ENCODE measurements around the gene GREM1. TPM values are rescaled to one million over a fixed set of nuclear protein-coding genes. Genes with fewer than 3 reads are reported as not detected.

The GREM1 gene
- total RNA-seq, 1 experiment from 2014 or later, result 0.66 TPM

GRCh38 chr15:32683906-32684584 is 33.8 kb upstream of the GREM1 start (continued):
- no peak for TF ChIP-seq YY1 (IDR thresholded peaks at IDR 0.05; ENCODE audit: extremely low read depth, insufficient replicate concordance, low read depth, low read length)
- TF ChIP-seq TCF7L2 (IDR thresholded peaks at IDR 0.05; ENCODE audit: borderline replicate concordance, extremely low read depth, insufficient read depth, insufficient read length), result no peak
- no peak for TF ChIP-seq SRF (IDR thresholded peaks at IDR 0.05; ENCODE audit: low read depth)

DNA sequence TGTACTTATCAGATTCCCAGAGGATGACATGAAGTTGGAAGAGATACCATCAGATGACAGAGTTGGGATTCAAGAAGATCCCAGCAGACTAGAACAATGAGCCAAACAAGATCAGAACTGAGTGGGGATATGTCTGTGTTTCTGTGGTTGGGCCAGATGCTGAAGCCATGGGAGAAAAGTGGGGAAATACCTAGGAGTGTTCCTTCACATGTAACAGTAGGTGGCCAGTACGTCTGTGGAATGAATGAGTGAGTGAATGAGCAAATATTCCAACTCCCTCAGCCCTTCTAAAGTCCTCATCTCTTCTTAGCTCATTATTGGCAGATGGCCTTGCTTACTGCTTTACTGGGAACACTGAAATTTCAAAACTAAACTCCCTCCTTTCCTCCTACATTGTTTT is 32.2 kb upstream of the GREM1 start:
- no peak overlapping the region for H3K4me3 ChIP-seq (replicated peaks in 1 of 2; ENCODE audit: low read depth in 1 of 2, low read length in 2 of 2)
- CTCF ChIA-PET, result no interaction called here
- no peak overlapping the region for H3K4me2 ChIP-seq (ENCODE audit: low read length)

More for the DNA sequence above, 32.2 kb upstream of the GREM1 start:
- RAD21 ChIA-PET (ENCODE audit: low non-redundant PET in 1 of 2, low total read pairs in 2 of 2, uncharacterized antibody in 2 of 2, unreplicated experiment in 2 of 2), result no interaction called here
- POLR2A ChIA-PET, result no interaction called here
- Histone ChIP-seq H3K79me2 (ENCODE audit: insufficient read depth, low read length) (no peaks in the 10 kb centered on the region), H3K9ac (ENCODE audit: low read length) (no peak overlapping the region), H3K4me1 (ENCODE audit: control insufficient read depth in 1 of 2, insufficient read depth in 2 of 2, low read length in 2 of 2) (no peaks in the 10 kb centered on the region), H2AFZ (ENCODE audit: low read depth, low read length, poor library complexity, severe bottlenecking) (no peak overlapping the region), H3K9me3 (ENCODE audit: control insufficient read depth in 1 of 2, insufficient read depth in 1 of 2, low read depth in 1 of 2, low read length in 2 of 2) (no peaks in the 10 kb centered on the region), H4K20me1 (ENCODE audit: insufficient read depth) (no peaks in the 10 kb centered on the region), H3K27me3 (ENCODE audit: insufficient read depth, low read length) (no peaks in the 10 kb centered on the region), H3K27ac (ENCODE audit: low read depth, low read length) (no peak overlapping the region), H3K9me2 (ENCODE audit: insufficient read depth) (no peaks in the 10 kb centered on the region), H3K36me3 (ENCODE audit: control insufficient read depth in 1 of 2, insufficient read depth in 2 of 2, low read length in 2 of 2) (no peaks in the 10 kb centered on the region)
- no peak for DNase-seq (ENCODE audit: low read depth, low spot score)
- TF ChIP-seq FOSL1 (IDR thresholded peaks at IDR 0.05; ENCODE audit: low read depth), result no peak
- no peak for TF ChIP-seq TCF7L2 (IDR thresholded peaks at IDR 0.05; ENCODE audit: borderline replicate concordance, extremely low read depth, insufficient read depth, insufficient read length)
- TF ChIP-seq, protein P1, sequence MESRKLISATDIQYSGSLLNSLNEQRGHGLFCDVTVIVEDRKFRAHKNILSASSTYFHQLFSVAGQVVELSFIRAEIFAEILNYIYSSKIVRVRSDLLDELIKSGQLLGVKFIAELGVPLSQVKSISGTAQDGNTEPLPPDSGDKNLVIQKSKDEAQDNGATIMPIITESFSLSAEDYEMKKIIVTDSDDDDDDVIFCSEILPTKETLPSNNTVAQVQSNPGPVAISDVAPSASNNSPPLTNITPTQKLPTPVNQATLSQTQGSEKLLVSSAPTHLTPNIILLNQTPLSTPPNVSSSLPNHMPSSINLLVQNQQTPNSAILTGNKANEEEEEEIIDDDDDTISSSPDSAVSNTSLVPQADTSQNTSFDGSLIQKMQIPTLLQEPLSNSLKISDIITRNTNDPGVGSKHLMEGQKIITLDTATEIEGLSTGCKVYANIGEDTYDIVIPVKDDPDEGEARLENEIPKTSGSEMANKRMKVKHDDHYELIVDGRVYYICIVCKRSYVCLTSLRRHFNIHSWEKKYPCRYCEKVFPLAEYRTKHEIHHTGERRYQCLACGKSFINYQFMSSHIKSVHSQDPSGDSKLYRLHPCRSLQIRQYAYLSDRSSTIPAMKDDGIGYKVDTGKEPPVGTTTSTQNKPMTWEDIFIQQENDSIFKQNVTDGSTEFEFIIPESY (IDR thresholded peaks at IDR 0.05; ENCODE audit: extremely low read depth, insufficient replicate concordance, low read length), result no peak
- no peak for TF ChIP-seq EGR1 (IDR thresholded peaks at IDR 0.05; ENCODE audit: low read depth)
- TF ChIP-seq POLR2A (IDR thresholded peaks at IDR 0.05; ENCODE audit: borderline replicate concordance, extremely low read depth, insufficient read depth, insufficient read length), result no peak
- TF ChIP-seq, protein P2, sequence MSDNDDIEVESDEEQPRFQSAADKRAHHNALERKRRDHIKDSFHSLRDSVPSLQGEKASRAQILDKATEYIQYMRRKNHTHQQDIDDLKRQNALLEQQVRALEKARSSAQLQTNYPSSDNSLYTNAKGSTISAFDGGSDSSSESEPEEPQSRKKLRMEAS (IDR thresholded peaks at IDR 0.05), result no peak
- TF ChIP-seq CEBPB (IDR thresholded peaks at IDR 0.05; ENCODE audit: low read depth), result no peak
- TF ChIP-seq, protein P3, sequence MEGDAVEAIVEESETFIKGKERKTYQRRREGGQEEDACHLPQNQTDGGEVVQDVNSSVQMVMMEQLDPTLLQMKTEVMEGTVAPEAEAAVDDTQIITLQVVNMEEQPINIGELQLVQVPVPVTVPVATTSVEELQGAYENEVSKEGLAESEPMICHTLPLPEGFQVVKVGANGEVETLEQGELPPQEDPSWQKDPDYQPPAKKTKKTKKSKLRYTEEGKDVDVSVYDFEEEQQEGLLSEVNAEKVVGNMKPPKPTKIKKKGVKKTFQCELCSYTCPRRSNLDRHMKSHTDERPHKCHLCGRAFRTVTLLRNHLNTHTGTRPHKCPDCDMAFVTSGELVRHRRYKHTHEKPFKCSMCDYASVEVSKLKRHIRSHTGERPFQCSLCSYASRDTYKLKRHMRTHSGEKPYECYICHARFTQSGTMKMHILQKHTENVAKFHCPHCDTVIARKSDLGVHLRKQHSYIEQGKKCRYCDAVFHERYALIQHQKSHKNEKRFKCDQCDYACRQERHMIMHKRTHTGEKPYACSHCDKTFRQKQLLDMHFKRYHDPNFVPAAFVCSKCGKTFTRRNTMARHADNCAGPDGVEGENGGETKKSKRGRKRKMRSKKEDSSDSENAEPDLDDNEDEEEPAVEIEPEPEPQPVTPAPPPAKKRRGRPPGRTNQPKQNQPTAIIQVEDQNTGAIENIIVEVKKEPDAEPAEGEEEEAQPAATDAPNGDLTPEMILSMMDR (IDR thresholded peaks at IDR 0.05 in 2 of 3, conservative IDR thresholded peaks at IDR 0.05 in 1 of 3; ENCODE audit: borderline replicate concordance in 1 of 3, insufficient read depth in 1 of 3, low read depth in 2 of 3, low read length in 2 of 3), result no peak
- no peak for TF ChIP-seq EZH2 (IDR thresholded peaks at IDR 0.05)
- TF ChIP-seq SRF (IDR thresholded peaks at IDR 0.05; ENCODE audit: low read depth), result no peak
- TF ChIP-seq SP1 (IDR thresholded peaks at IDR 0.05; ENCODE audit: low read depth), result no peak
- TF ChIP-seq SIN3A (IDR thresholded peaks at IDR 0.05; ENCODE audit: low read depth), result no peak
- no peak for TF ChIP-seq RAD21 (IDR thresholded peaks at IDR 0.05; ENCODE audit: low read depth)
- no peak for TF ChIP-seq CBX3 (IDR thresholded peaks at IDR 0.05; ENCODE audit: low read depth)
- TF ChIP-seq, protein P4, sequence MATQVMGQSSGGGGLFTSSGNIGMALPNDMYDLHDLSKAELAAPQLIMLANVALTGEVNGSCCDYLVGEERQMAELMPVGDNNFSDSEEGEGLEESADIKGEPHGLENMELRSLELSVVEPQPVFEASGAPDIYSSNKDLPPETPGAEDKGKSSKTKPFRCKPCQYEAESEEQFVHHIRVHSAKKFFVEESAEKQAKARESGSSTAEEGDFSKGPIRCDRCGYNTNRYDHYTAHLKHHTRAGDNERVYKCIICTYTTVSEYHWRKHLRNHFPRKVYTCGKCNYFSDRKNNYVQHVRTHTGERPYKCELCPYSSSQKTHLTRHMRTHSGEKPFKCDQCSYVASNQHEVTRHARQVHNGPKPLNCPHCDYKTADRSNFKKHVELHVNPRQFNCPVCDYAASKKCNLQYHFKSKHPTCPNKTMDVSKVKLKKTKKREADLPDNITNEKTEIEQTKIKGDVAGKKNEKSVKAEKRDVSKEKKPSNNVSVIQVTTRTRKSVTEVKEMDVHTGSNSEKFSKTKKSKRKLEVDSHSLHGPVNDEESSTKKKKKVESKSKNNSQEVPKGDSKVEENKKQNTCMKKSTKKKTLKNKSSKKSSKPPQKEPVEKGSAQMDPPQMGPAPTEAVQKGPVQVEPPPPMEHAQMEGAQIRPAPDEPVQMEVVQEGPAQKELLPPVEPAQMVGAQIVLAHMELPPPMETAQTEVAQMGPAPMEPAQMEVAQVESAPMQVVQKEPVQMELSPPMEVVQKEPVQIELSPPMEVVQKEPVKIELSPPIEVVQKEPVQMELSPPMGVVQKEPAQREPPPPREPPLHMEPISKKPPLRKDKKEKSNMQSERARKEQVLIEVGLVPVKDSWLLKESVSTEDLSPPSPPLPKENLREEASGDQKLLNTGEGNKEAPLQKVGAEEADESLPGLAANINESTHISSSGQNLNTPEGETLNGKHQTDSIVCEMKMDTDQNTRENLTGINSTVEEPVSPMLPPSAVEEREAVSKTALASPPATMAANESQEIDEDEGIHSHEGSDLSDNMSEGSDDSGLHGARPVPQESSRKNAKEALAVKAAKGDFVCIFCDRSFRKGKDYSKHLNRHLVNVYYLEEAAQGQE (IDR thresholded peaks at IDR 0.05; ENCODE audit: low read depth), result no peak
- intact Hi-C loops (cut with micrococcal nuclease), result no loop called here
- no TSS peak for BruUV-seq (replicated peaks)
- ATAC-seq, result no peak

Measured in HCT116 (cell line).